Measurements from ENCODE around the gene IST1.

The IST1 gene

GRCh38 chr16:71969353-71969752 lies 74.0 kb downstream of the IST1 start:
- DNase-seq, result no peak

GRCh38 chr16:71971571-71971970 lies 76.2 kb downstream of the IST1 start:
- no peak for DNase-seq

- no peak for DNase-seq
Observed at GRCh38 chr16:71972356-71972755, 77.0 kb downstream of the IST1 start.

GRCh38 chr16:71973001-71973400 lies 77.7 kb downstream of the IST1 start:
- DNase-seq, result no peak

- DNase-seq, result no peak
Observed at GRCh38 chr16:71974068-71974818, 78.9 kb downstream of the IST1 start.

Measured in NCI-H345 (cell line).